C4-2B (cell line): ENCODE data around the gene NRAS.

Experiments used
- CTCF ChIP-seq: fragments of 450-650 bp; conservative IDR thresholded peaks from 2 replicates; pipeline ENCODE4 v1.5.1; 2017; ENCODE audit warnings: mild to moderate bottlenecking
- ZFX ChIP-seq: fragments of 450-650 bp; IDR thresholded peaks from 2 replicates; pipeline ENCODE4 v1.6.1; 2017

DNA sequence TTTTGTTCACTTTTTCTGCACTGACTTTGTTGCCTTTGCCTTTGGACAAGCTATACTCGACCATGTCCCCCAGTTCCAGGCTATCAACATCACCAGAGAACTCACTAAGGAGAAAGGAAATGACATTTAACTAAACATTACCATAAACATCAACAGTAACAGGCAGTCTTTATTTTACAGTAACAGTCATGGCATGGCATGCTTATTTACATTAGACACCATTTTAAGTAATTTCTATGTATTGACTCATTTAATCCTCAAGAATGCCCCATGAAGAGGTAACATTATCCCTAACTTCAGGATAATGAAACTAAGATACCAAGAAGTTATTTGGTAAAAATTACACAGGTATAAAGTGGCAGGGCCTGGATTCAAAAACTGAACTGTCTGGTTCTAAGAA lies 8.7 kb upstream of the NRAS start:
- TF ChIP-seq CTCF, result no peak
- TF ChIP-seq ZFX, result no peak
